ENCODE data around the gene HNF1A.

Gene HNF1A

GRCh38 chr12:120940006-120940405 is 38.3 kb upstream of the HNF1A start:
- H3K79me2 ChIP-seq = no peaks in the 10 kb centered on the region
- no peak overlapping the region for H3K4me3 ChIP-seq (ENCODE audit: low read depth, low read length)
- TF ChIP-seq CTCF (IDR thresholded peaks at IDR 0.05) = no peak
- no peak overlapping the region for H2AFZ ChIP-seq
- no peaks in the 10 kb centered on the region for H3K4me1 ChIP-seq
- H3K4me2 ChIP-seq (ENCODE audit: low read length) = no peak overlapping the region
- no peak overlapping the region for H3K27ac ChIP-seq
- no peaks in the 10 kb centered on the region for H3K36me3 ChIP-seq (ENCODE audit: control insufficient read depth, insufficient read depth, low read length)
- H3K27me3 ChIP-seq (ENCODE audit: control insufficient read depth, insufficient read depth, low read length) = no peaks in the 10 kb centered on the region
- no peaks in the 10 kb centered on the region for H3K9me3 ChIP-seq (ENCODE audit: control insufficient read depth, low read length)
- no peak overlapping the region for H3K9ac ChIP-seq

- Histone ChIP-seq H3K36me3 (ENCODE audit: control insufficient read depth, insufficient read depth, low read length) (no peaks in the 10 kb centered on the region), H3K27ac (no peak overlapping the region), H3K4me3 (ENCODE audit: low read depth, low read length) (no peak overlapping the region), H3K9ac (no peak overlapping the region), H3K79me2 (no peaks in the 10 kb centered on the region), H3K4me1 (no peaks in the 10 kb centered on the region), H3K4me2 (ENCODE audit: low read length) (no peak overlapping the region), H3K9me3 (ENCODE audit: control insufficient read depth, low read length) (no peaks in the 10 kb centered on the region), H3K27me3 (ENCODE audit: control insufficient read depth, insufficient read depth, low read length) (no peaks in the 10 kb centered on the region), H2AFZ (no peak overlapping the region)
- TF ChIP-seq CTCF (IDR thresholded peaks at IDR 0.05) = no peak
These were observed 37.5 kb upstream of the HNF1A start for GRCh38 chr12:120940799-120941198.

- H3K27ac ChIP-seq = no peak overlapping the region
- no peak overlapping the region for H3K4me3 ChIP-seq (ENCODE audit: low read depth, low read length)
- no peaks in the 10 kb centered on the region for H3K36me3 ChIP-seq (ENCODE audit: control insufficient read depth, insufficient read depth, low read length)
- H3K4me1 ChIP-seq = no peaks in the 10 kb centered on the region
- H2AFZ ChIP-seq = no peak overlapping the region
- H3K4me2 ChIP-seq (ENCODE audit: low read length) = no peak overlapping the region
- no peaks in the 10 kb centered on the region for H3K79me2 ChIP-seq
- H3K27me3 ChIP-seq (ENCODE audit: control insufficient read depth, insufficient read depth, low read length) = no peaks in the 10 kb centered on the region
- no peak overlapping the region for H3K9ac ChIP-seq
- H3K9me3 ChIP-seq (ENCODE audit: control insufficient read depth, low read length) = no peaks in the 10 kb centered on the region
- TF ChIP-seq CTCF (IDR thresholded peaks at IDR 0.05) = no peak
These were observed 36.9 kb upstream of the HNF1A start for GRCh38 chr12:120941412-120941811.

- H3K9ac ChIP-seq = no peak overlapping the region
- H3K4me3 ChIP-seq (ENCODE audit: low read depth, low read length) = no peak overlapping the region
- H3K4me2 ChIP-seq (ENCODE audit: low read length) = no peak overlapping the region
- H3K4me1 ChIP-seq = no peaks in the 10 kb centered on the region
- no peak for TF ChIP-seq CTCF (IDR thresholded peaks at IDR 0.05)
- no peak overlapping the region for H2AFZ ChIP-seq
- no peaks in the 10 kb centered on the region for H3K27me3 ChIP-seq (ENCODE audit: control insufficient read depth, insufficient read depth, low read length)
- no peaks in the 10 kb centered on the region for H3K9me3 ChIP-seq (ENCODE audit: control insufficient read depth, low read length)
- no peaks in the 10 kb centered on the region for H3K79me2 ChIP-seq
- no peak overlapping the region for H3K27ac ChIP-seq
- no peaks in the 10 kb centered on the region for H3K36me3 ChIP-seq (ENCODE audit: control insufficient read depth, insufficient read depth, low read length)
These were observed 36.4 kb upstream of the HNF1A start for GRCh38 chr12:120941846-120942405.

- Histone ChIP-seq H3K9me3 (ENCODE audit: control insufficient read depth, low read length) (no peaks in the 10 kb centered on the region), H2AFZ (no peak overlapping the region), H3K9ac (no peak overlapping the region), H3K4me2 (ENCODE audit: low read length) (no peak overlapping the region), H3K4me3 (ENCODE audit: low read depth, low read length) (no peak overlapping the region), H3K27me3 (ENCODE audit: control insufficient read depth, insufficient read depth, low read length) (no peaks in the 10 kb centered on the region), H3K79me2 (no peaks in the 10 kb centered on the region), H3K27ac (no peak overlapping the region), H3K36me3 (ENCODE audit: control insufficient read depth, insufficient read depth, low read length) (no peaks in the 10 kb centered on the region), H3K4me1 (no peaks in the 10 kb centered on the region)
- no peak for TF ChIP-seq CTCF (IDR thresholded peaks at IDR 0.05)
These were observed 34.9 kb upstream of the HNF1A start for GRCh38 chr12:120943482-120943881.

Measured in parathyroid adenoma (tissue), 2 donors.